ENCODE measurements around the gene FHDC1. TPM values are rescaled to one million over a fixed set of nuclear protein-coding genes. Genes with fewer than 3 reads are reported as not detected.

FHDC1 gene
- total RNA-seq, 1 experiment from 2014 or later, result 19.9 TPM

DNA sequence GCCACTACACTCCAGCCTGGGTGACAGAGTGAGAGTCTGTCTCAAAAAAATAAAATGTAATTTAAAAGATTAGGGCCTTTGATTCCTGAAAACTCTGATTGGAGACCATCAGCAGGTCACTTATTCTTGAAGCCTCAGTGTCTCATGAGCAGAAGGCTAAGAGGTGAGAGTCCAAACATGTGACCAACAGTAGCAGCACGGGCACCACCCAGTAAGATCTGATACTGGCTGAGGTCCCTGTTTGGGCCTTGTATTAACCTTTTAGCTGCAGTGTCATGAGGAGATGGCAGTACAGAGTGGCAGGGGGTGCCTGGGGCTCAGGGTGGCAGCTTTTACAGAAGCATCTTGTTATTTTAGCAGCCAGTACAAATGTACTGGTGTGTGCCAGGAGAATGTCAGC lies 89.3 kb downstream of the FHDC1 start:
- Histone ChIP-seq H3K4me1 (ENCODE audit: insufficient read depth, low read length) (no peaks in the 10 kb centered on the region; the same call in 1 of the 2 replicates), H3K27ac (ENCODE audit: insufficient read length, low read depth, low read length) (no peak overlapping the region), H3K18ac (ENCODE audit: insufficient read length, low read depth, low read length) (no peak overlapping the region), H2BK120ac (ENCODE audit: low read depth, low read length, poor library complexity, severe bottlenecking) (no peak overlapping the region), H3K79me1 (ENCODE audit: insufficient read depth, low read depth, low read length, poor library complexity, severe bottlenecking) (no peaks in the 10 kb centered on the region), H3K4me2 (ENCODE audit: insufficient read depth, insufficient read length, low read length) (no peak overlapping the region), H2BK5ac (ENCODE audit: insufficient read length, low read length) (no peak overlapping the region), H2AK5ac (ENCODE audit: insufficient read length, low read length) (no peak overlapping the region), H3K23ac (ENCODE audit: insufficient read length, low read depth, low read length) (no peak overlapping the region), H4K8ac (replicated peaks; ENCODE audit: insufficient read length, low read depth, low read length) (no peak overlapping the region), H3K23me2 (ENCODE audit: insufficient read length, low read depth, low read length, poor library complexity, severe bottlenecking) (no peaks in the 10 kb centered on the region), H2AFZ (ENCODE audit: low read length) (no peak overlapping the region), H3K79me2 (ENCODE audit: insufficient read depth, low read length) (no peaks in the 10 kb centered on the region), H2BK12ac (ENCODE audit: insufficient read length, low read depth, low read length) (no peak overlapping the region), H2BK20ac (ENCODE audit: low read depth, low read length, poor library complexity, severe bottlenecking) (no peak overlapping the region), H3T11ph (ENCODE audit: low read length) (no peak overlapping the region), H3K4ac (ENCODE audit: low read depth, low read length) (no peak overlapping the region), H3K9ac (ENCODE audit: extremely low read depth, insufficient read length, low read length) (no peak overlapping the region), H3K14ac (ENCODE audit: insufficient read depth, low read length) (no peak overlapping the region), H4K5ac (ENCODE audit: insufficient read length, low read depth, low read length) (no peak overlapping the region), H4K91ac (ENCODE audit: insufficient read length, low read depth, low read length) (no peak overlapping the region), H3K56ac (ENCODE audit: insufficient read length, low read depth, low read length) (no peak overlapping the region), H3K9me3 (ENCODE audit: control insufficient read depth, low read depth, low read length) (peaks cover 13% of the 10 kb centered on the region), H4K20me1 (ENCODE audit: control insufficient read depth, insufficient read depth, insufficient read length) (peaks cover 2% of the 10 kb centered on the region), H2BK15ac (ENCODE audit: low read depth, low read length) (no peak overlapping the region), H3K27me3 (ENCODE audit: insufficient read depth, low read length) (no peaks in the 10 kb centered on the region)
- Mint-ChIP-seq H3K27me3 (ENCODE audit: low read depth) (peaks cover 18% of the 10 kb centered on the region), H3K4me3 (no peak overlapping the region), H3K4me1 (peaks cover 31 to 32% of the 10 kb centered on the region in 2 experiments), H3K27ac (no peak overlapping the region), H3K36me3 (ENCODE audit: insufficient read depth in 1 of 3, low read depth in 3 of 3) (peaks cover 16 to 19% (median 19%) of the 10 kb centered on the region in 3 experiments), H3K9me3 (peaks cover 0 to 22% of the 10 kb centered on the region in 2 experiments)
- TF ChIP-seq, protein P1, sequence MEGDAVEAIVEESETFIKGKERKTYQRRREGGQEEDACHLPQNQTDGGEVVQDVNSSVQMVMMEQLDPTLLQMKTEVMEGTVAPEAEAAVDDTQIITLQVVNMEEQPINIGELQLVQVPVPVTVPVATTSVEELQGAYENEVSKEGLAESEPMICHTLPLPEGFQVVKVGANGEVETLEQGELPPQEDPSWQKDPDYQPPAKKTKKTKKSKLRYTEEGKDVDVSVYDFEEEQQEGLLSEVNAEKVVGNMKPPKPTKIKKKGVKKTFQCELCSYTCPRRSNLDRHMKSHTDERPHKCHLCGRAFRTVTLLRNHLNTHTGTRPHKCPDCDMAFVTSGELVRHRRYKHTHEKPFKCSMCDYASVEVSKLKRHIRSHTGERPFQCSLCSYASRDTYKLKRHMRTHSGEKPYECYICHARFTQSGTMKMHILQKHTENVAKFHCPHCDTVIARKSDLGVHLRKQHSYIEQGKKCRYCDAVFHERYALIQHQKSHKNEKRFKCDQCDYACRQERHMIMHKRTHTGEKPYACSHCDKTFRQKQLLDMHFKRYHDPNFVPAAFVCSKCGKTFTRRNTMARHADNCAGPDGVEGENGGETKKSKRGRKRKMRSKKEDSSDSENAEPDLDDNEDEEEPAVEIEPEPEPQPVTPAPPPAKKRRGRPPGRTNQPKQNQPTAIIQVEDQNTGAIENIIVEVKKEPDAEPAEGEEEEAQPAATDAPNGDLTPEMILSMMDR (conservative IDR thresholded peaks at IDR 0.05), result no peak
- WGBS (ENCODE audit: extremely low coverage, insufficient read length, low lambda C conversion rate), result no CpG with 5 or more reads among the region's 1 CpG
- DNase-seq, result no peak

All from H9 (cell line).